ENCODE measurements around the gene RASAL2.
"Not testable (repeated sequence)": the region's sequence is repeated elsewhere in the genome, so short reads cannot be mapped to it uniquely, and the experiment has no call there.

Gene RASAL2

DNA sequence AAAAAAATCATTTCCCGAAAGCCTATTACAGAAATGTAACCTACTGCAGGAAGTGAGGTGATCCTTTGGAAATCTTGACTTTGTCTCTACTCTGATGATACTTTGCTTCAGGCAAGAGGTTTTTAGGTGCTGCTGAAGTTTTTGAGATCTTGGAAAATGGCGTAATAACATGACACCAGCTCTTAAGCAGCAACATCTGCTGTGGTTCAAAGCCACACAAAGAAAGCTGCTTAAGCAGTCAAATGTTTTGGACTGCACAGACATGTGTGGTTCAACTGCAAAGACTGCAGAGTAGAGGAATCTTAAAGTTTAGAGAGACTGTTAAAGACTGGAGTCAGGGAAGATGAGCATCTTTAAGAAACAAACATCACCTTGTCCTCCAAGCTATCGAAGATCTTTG is 139.0 kb downstream of the RASAL2 start:
- DNase-seq (ENCODE audit: low spot score) = peak; percentile 18

DNA sequence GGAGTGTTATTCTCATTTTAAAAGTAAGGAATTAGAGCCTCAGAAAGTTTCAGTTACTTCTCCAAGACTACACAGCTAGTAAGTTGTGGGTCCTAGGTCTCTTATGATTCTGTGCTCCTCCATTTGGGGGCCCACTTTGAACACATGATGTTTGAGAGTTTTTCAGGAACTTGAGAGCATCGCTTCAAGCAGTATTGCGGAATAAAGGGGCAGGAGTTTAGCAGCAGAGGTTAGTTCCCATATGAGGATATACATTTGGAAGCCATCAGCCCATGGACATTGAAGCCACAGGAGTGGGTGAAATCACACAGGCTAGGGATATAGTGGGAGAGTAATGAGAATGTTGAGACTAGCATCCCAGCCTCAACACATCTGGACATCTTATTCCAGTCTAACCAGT is 143.2 kb downstream of the RASAL2 start:
- DNase-seq (ENCODE audit: low spot score) = no peak

DNA sequence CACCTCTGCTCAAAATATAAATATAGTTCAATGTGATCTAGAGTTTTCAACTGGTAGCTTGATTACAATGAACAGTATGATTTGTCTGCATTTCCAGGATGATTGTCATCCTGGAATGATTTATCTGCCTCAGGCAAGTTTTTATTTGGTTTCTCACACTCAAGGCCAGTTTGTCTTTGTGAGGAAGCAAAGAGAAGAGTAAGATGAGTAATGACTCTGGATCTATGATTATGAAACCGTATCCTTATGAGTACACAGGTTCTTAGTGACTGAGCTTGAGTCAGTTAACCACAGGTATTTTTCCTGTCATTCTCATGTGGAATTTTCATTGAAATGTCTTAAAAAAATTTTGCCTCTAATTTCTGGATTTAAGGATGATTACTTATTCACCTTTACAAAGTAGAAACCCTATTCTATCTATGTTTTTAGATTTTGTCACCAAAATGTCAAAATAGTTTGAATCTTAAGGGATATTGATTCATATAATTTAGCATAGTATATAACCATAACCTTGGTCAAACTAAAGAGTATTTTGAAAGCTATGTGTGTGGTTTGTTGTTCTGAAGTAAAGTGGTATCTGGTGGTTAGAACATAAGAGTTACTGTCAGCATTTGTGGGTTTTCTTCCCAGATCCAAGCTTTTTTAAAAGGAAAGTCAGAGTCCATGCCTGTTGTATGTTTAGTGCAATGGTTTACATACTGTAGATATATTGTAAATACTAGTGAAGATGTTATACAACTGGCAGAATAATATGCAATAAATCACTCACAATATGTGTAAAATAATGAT is 145.0 kb downstream of the RASAL2 start:
- DNase-seq (ENCODE audit: low spot score) = peak; percentile 79

DNA sequence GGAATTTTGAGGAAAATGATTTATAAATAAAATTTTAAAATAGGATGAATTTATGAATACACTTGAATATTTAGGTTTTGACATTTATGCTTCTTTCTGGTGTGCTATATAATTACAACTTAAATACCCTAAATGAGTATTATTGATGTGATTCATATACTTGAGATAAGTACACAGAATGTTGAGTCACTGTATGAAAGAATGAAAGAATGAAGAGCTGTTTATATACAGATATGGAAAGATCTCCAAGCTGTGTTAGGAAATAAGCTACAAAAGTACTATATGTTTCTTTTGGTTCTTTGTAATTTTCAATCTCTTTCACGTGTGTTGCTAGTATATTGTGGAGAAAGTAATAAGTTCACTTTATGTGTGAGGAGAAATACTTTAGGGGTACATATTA is 147.2 kb downstream of the RASAL2 start:
- DNase-seq (ENCODE audit: low spot score) = peak; percentile 7

DNA sequence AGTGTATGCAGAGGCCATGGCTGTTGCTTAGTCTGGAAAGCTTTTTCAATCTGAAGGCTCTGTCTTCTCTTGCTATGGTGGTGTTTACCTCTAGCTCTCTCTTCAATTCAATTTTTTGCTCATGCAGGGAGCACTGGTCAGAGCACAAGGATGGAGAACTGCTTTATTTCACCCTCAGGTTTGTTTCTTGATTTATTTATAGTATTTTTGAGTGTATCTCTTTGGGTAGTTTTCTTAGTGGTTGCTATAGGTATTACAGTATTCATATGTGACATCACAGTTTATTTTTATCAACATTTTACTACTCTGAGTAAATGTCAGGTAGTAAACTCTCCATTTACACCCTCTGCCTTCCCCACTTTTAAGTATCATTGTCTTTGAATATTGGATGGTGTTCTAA is 147.9 kb downstream of the RASAL2 start:
- no peak for DNase-seq (ENCODE audit: low spot score)

DNA sequence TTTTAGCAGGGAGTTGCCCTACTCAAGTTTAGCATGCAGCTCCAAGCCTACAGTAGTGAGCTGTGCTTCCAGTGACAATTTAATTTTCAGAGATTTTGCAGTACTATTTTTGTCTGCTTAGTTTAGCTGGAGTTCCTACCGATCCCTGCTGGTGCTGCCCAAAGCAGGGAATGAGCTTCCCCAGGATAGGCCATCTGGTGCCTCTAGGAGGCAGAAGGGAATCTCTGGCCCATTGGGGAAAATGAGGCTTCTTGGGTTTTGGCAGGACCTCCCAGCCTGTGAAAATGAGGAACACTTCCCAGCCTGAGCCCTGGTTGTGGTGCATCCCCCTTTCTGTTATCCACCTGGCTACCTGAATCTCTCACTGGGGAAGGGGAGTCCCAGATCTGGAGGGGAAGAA is 149.2 kb downstream of the RASAL2 start:
- no peak for DNase-seq (ENCODE audit: low spot score)

DNA sequence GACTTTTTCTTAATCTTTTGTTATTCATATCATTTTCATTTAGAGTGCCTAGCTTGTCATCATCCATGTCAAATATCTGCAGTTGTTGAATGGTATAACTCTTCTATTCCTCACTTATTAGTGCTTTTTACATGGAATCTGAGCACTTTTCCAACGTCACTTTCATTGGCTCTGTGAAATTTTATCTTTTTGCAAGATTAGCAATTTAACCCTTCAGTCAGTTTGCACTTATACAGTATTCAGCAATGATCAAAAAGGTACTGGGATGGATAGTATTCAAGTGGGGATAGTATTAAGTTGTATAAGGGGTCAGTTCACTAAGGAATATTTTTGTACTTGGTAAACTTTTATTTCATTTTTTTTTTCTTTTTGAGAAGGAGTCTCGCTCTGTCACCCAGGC is 150.0 kb downstream of the RASAL2 start:
- no peak for DNase-seq (ENCODE audit: low spot score)

DNA sequence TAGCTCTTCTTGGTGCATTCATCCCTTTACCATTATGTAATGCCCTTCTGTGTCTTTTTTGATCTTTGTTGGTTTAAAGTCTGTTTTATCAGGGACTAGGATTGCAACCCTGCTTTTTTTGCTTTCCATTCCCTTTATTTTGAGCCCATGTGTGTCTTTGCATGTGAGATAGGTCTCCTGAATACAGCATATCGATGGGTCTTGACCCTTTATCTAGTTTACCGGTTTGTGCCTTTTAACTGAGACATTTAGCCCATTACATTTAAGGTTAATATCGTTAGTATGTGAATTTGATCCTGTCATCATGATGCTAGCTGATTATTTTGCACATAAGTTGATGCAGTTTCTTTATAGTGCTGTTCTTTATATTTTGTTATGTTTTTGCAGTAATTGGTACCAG is 154.4 kb downstream of the RASAL2 start:
- not testable (repeated sequence) for DNase-seq (ENCODE audit: low spot score)

DNA sequence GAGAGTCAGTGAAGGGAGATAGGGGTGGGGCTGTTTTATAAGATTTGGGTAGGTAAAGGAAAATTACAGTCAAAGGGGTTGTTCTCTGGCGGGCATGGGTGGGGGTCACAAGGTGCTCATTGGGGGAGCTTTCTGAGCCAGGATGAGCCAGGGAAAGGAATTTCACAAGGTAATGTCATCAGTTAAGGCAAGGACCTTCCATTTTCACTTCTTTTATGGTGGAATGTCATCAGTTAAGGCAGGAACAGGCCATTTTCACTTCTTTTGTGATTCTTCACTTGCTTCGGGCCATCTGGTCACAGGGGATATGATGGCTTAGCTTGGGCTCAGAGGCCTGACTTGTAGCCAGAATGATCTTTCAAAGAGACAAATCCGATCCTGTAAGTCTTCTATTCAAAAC is 159.7 kb downstream of the RASAL2 start:
- DNase-seq (ENCODE audit: low spot score) = not testable (repeated sequence)

DNA sequence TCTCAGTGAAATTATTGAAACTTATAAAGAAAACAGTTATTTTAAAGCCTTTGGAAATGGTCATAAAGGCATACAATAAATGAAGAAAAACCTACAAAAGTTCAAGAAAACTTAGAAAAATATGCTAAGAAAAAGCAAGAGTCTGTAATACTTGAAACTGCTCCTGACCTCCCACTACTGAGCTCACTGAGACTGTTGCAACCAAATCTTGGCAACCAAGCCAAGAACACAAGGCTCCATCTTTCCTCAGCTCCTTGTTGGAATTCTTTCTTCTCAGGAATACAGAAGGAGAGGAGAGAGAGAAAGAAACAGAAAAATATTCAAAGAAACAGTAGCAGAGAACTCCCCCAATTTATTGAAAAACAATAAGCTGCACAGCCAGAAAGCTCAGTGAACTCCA is 160.5 kb downstream of the RASAL2 start:
- no peak for DNase-seq (ENCODE audit: low spot score)

DNA sequence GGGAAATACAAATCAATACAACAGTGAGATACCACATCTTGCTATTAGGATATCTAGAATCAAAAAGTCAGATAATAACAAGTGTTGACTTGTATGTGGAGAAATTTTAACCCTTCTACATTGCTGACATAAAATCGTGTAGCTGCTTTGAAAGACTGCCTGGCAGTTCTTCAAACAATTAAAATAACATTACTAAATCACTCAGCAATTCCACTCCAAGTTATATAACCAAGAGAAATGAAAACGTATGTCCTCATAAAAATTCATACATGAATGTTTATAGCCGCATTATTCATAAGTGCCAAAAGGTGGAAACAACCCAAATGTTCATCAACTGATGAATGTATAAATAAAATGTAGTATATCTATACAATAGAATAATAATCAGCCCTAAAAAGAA is 164.6 kb downstream of the RASAL2 start:
- DNase-seq (ENCODE audit: low spot score) = no peak

DNA sequence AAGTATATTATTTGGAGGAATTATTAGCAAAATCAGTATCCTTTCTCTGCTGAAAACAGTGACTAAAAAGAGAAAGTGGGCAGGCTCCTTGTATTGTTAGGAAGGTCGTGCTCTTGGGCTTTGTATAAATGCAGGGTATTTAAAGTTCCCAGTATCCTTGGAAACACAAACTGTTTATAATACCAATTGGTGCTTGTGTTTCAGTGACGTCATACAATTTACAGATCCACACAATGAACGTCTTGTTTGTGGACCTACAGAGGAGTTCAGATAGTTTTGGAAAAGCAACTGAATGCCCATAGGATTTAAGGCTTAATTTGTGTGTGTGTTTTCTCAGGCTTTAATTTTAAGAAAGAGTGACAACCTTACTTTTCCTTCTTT is 168.2 kb downstream of the RASAL2 start:
- DNase-seq (ENCODE audit: low spot score) = no peak

DNA sequence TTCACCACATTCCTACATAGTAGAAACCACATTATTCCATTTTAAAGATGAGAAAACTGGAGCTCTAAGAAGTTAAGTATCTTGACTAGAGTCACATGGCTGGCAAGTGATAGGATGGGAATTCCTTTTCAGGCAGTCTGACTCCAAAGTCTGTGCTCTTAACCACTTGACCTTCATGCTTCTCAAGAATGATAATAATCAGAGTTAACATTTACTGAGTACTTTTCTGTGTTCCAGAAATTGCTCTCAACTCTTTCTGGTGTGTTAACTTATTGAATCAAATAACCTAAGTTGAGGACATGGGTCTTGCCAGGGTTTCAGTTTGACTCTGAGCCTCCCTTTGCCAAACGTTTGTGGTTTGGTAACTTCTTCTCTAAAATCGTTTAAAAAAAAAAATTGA is 169.4 kb downstream of the RASAL2 start:
- peak; percentile 14 for DNase-seq (ENCODE audit: low spot score)

DNA sequence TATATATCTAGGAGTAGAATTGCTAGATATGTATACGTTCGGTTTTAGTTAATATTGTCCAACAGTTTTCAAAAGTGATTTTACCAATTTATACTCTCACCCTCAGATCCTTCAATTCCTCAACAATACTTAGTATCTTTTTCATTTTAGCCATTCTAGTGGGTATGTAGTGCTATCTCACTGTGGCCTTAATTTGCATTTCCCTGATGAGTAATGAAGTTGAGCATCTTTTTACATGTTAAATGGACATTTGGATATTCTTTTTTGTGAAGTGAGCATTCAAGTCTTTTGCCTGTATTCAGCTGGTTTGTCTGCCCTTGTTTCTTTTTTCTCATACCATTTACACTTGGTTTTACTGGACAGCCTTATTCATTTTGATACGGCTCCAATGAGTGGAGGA is 172.2 kb downstream of the RASAL2 start:
- DNase-seq (ENCODE audit: low spot score) = no peak

DNA sequence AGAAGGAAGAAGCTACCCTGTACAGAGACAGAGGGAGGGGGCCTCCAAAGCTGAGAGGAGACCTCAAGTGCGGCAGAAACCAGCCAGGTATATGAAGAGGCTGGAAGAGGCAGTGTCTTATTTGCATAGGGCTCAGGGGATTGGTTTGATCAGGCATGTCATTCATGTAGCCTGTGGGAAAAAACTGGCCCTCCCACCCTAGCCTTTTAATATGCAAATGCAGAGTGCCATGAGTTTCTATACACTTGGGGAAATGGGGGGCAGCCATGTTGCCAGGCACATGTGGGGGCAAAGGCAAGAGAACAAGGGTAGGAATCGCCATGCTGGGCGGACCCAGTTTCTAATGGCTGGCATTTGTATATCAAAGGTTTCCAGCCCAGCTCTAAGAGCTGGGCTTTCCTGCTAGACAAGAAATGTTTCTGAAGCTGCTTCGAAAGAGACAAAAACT is 172.7 kb downstream of the RASAL2 start:
- no peak for DNase-seq (ENCODE audit: low spot score)

DNA sequence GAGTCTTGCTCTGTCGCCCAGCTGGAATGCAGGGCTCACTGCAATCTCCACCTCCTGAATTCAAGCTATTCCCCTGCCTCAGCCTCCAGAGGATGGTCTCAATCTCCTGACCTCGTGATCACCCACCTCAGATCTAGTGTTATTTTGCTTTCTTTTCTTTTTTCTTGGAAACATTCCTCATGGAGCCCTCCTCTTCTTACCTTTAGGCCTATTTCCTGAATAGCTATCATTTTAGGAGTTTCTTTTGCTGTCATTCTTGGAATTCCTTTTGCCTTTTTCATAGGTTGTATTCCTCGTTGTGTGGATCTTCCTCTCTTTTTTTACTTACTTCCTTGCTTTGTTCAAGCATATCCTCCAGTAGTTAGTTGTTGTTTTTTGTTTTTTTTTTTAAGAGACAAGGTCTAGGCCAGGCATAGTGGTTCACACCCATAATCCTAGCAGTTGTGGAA is 173.8 kb downstream of the RASAL2 start:
- DNase-seq (ENCODE audit: low spot score) = peak; percentile 55

DNA sequence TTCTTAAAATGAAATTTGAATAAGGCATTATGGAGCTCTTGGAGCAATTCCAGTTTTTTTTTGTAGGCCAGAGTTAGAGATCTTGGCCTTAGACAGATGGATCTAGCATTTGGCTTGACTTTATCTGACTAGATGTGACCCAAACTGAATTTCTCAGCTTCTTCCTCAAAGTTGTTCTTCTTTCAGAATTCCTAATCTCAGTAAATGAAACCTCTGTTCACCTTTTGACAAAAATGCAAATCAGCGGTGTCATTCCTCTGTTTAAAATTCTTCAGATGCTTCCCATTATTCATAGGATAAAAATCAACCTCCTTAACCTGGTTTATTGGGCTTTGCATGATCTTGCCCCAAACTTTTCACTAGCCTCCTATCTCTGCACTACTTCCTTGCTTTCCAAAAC is 177.6 kb downstream of the RASAL2 start:
- DNase-seq (ENCODE audit: low spot score) = no peak

DNA sequence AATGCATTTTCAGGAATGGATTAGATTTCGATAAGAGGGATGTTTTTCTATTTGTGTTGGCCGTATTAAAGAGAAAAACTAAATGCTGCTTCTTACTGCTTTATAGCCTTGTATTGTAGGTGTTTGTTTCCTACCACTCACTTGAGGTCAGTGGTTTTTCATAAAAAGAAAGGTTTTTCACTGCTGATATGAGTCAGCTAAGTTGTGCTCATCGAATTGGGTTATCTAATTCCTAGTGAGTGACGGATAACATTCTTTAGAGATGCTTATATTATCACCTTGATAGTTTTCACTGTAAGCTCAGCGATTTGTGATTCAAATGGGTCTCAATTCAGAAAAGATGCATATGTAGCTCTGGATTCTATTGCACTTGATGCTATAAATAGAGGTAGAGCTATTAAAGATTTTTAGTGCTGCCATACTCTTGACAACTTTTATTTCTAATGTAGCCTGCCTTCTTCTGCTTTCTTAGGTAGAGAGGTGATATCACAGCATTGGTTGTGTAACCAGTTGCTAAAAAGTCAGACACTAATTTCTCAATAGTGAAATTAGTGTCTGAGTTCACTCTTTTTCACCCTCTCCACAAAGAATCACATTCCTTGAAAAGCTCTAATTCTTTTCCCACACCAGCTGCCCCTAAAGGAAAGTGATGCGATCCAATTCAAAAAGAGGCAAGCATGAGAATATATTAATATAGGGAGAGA is 180.0 kb downstream of the RASAL2 start:
- DNase-seq (ENCODE audit: low spot score) = no peak

DNA sequence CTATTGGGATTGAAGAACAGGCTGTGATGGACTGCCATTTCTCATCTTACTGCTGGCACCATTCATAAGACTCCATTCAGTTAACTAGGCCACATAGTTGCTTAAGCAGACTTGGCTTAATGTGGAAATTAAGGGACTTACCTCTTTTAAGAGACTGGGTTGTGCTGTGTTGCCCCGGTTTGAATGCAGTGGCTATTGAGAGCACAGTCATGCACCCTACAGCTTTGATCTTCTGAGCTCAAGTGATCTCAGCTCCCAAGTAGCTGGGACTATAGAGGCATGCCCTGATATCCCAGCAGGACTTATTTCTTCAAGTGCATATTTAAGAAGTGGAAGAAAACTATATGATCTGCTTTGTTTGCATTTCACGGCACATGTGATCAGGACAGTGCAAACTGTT is 181.1 kb downstream of the RASAL2 start:
- DNase-seq (ENCODE audit: low spot score) = no peak

DNA sequence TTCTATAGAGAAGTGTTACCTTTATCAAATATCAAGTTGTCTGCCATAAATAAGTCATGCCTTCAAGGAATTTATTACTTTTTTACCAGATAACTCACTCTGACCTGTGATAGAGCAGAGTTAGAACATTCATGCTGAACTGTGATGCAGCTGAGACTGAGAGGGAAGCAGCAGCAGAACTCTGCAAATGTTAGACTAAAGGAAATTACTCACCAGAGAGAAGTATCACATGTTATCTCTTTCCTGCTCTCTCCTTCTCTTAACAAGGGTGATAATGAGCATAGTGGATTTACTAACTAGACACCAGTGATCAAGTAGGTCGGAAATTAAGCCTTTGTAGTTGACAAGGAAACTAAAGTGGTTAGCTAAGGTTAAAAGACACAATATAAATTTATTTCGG is 181.6 kb downstream of the RASAL2 start:
- DNase-seq (ENCODE audit: low spot score) = no peak

DNA sequence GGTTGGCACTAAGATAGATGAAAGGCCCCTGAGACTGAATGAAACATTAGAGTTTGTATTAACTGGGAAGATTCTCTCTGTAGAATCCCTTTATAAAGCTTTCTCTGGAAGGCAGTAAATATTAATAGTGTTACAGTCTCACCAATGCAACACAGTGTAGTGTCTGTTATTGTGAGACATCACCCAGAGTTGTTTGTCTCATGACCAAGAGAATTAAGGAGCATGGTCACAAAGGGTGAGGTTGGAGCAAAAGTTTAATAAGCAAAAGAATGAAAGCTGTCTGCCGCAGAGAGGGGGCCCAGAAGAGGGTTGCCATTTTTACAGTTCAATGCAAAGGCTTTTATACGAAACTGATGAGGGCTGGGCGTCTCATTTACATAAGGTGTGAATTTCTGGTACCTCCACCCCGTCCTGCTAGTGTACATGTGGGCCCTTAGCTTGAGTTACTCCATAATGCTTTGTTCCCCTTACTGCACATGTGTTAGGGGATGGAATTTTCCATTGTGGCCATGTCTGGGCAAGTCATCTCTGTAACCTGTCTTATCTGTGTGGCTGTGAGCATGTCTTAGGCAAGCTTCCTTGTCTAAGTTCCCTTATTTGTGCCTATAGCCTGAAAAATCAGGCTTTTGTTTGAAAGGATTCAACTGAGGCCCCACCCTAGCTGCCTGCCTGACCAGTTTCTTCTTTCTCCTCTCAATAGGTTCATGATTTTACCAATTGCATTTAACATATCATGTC is 184.1 kb downstream of the RASAL2 start:
- DNase-seq (ENCODE audit: low spot score) = no peak

DNA sequence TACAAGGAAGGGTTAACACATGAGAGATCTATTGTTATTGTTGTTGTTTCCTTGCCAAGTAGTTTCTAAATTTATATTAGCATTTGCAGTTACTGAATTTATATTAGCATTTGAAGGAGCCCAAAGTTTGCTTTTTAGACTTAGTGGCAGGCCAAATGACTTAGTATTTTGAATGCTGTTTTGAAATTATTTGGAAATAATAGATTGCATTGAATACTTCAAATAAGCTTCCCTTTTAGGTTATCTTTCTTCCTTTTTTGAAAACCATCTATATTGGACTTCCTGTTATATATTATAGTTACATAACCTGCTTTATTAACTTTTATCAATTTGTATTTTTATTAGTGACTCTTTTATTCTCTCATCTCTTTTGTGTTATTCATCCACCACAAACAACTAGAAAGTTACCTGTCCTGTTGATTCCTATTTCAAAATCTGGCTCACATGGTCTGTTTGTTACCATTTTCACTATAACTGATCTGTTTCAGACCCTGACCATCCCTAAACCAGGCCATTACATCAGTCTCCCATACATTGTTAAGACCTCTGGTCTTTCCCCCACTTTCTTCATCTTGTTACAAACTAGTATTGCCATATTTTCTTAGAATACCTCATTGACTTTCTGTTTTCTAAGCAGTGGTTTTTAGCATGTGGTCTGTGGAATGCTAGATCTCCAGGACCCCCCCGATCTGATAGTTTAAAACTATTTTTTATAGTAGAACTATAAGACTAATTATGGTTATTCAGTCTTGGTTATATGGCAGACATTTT is 185.2 kb downstream of the RASAL2 start:
- DNase-seq (ENCODE audit: low spot score) = no peak

Data from GM03348 (cell line).